A673 (cell line): ENCODE results near the gene LMOD2. TPM values are rescaled to one million over a fixed set of nuclear protein-coding genes. Genes with fewer than 3 reads are reported as not detected.

ENCODE experiments used
- BruUV-seq: library from RNA; stranded (reverse); fragments of 400-500 nt; replicated peaks from 2 replicates; lab custom pipeline; 2021; lab: Mats Ljungman, UMichigan
- CTCF ChIA-PET: fragments of 300-600 bp; sonication (Branson Sonifier 250); formaldehyde crosslinking; loops from one replicate; lab custom pipeline; 2022; ENCODE audit warnings: antibody characterized with exemption; lab: Charles Lee
- POLR2A ChIA-PET: fragments of 300-600 bp; sonication (Branson Sonifier 250); formaldehyde crosslinking; loops from one replicate; lab custom pipeline; 2022; ENCODE audit warnings: antibody characterized with exemption; ENCODE audit not compliant: low non-redundant PET; lab: Charles Lee
- DNase-seq: peaks from one replicate; pipeline ENCODE4 v3.0.0-alpha.2; 2015; ENCODE audit warnings: low spot score
- H3K27ac ChIP-seq: fragments of 200-600 bp; sonication (generic); 2 replicates; pipeline ENCODE4 v1.5.1; 2016; ENCODE audit warnings: mixed run types, low read depth, mild to moderate bottlenecking, mixed read lengths, antibody characterized with exemption, low read length; ENCODE audit not compliant: poor library complexity, severe bottlenecking
- H3K27me3 ChIP-seq: fragments of 200-600 bp; sonication (generic); replicated peaks from 2 replicates; pipeline ENCODE4 v1.6.1; 2017; ENCODE audit warnings: mixed run types, low read depth, mild to moderate bottlenecking, mixed read lengths, antibody characterized with exemption, low read length; ENCODE audit not compliant: insufficient read depth, poor library complexity
- H3K36me3 ChIP-seq: fragments of 200-600 bp; sonication (generic); 2 replicates; pipeline ENCODE4 v1.6.1; 2016; ENCODE audit warnings: mixed run types, mild to moderate bottlenecking, mixed read lengths, antibody characterized with exemption, low read length; ENCODE audit not compliant: insufficient read depth, poor library complexity, severe bottlenecking
- H3K4me1 ChIP-seq: fragments of 200-600 bp; sonication (generic); 2 replicates; pipeline ENCODE4 v1.6.1; 2017; ENCODE audit warnings: mixed run types, mild to moderate bottlenecking, mixed read lengths, antibody characterized with exemption, low read length; ENCODE audit not compliant: insufficient read depth, poor library complexity, severe bottlenecking
- H3K4me3 ChIP-seq: fragments of 200-600 bp; sonication (generic); 2 replicates; pipeline ENCODE4 v1.5.1; 2016; ENCODE audit warnings: low read depth, mixed run types, mild to moderate bottlenecking, mixed read lengths, low read length; ENCODE audit not compliant: poor library complexity, severe bottlenecking
- H3K9me3 ChIP-seq: fragments of 200-600 bp; sonication (generic); 2 replicates; pipeline ENCODE4 v1.6.1; 2016; ENCODE audit warnings: mixed run types, low read depth, mild to moderate bottlenecking, mixed read lengths, antibody characterized with exemption, low read length; ENCODE audit not compliant: poor library complexity, severe bottlenecking
- CTCF ChIP-seq: fragments of 300-800, 200-600 bp; sonication (generic); conservative IDR thresholded peaks from 2 replicates; pipeline ENCODE4 v1.5.1; 2017; ENCODE audit warnings: low read depth, mild to moderate bottlenecking, antibody characterized with exemption, low read length, moderate library complexity, mixed read lengths
- EZH2 ChIP-seq: fragments of 200-600 bp; sonication (generic); IDR thresholded peaks from 2 replicates; pipeline ENCODE4 v1.6.1; 2017; ENCODE audit warnings: borderline replicate concordance, low read depth, mild to moderate bottlenecking, mixed read lengths, antibody characterized with exemption, low read length; ENCODE audit not compliant: poor library complexity, severe bottlenecking
- intact Hi-C: fragments of 100-400 bp; cut with micrococcal nuclease; formaldehyde crosslinking; loops from one replicate; pipeline ENCODE4 v1.10.0; 2022; ENCODE audit not compliant: unreplicated experiment
- total RNA-seq: library from RNA; stranded (reverse); gene quantifications from 2 replicates; pipeline ENCODE4 v1.2.3, GENCODE V29; 2021

The LMOD2 gene
- total RNA-seq, 1 experiment from 2014 or later: not detected

- no TSS peak for BruUV-seq
- Histone ChIP-seq H3K4me3 (no peak overlapping the region), H3K27me3 (no peaks in the 10 kb centered on the region), H3K36me3 (no peaks in the 10 kb centered on the region), H3K9me3 (no peaks in the 10 kb centered on the region), H3K4me1 (no peaks in the 10 kb centered on the region), H3K27ac (no peak overlapping the region)
- intact Hi-C loops: no loop called here
- ChIA-PET POLR2A (no interaction called here), CTCF (no interaction called here)
- DNase-seq: no peak
- TF ChIP-seq EZH2: no peak
- no peak for TF ChIP-seq CTCF
These were observed 10.8 kb downstream of the LMOD2 start for GRCh38 chr7:123666492-123666891.

GRCh38 chr7:123669485-123669884 lies 13.8 kb downstream of the LMOD2 start:
- peaks cover 12% of the 10 kb centered on the region for H3K4me1 ChIP-seq
- TF ChIP-seq CTCF: no peak
- TF ChIP-seq EZH2: no peak
- H3K4me3 ChIP-seq: no peak overlapping the region
- ChIA-PET CTCF (interaction anchor here (1.4 kb wide), 1 partner anchor 13 kb away, joined by 7 read pairs; no protein-coding TSS in a partner anchor), POLR2A (no interaction called here)
- no TSS peak for BruUV-seq
- no peaks in the 10 kb centered on the region for H3K27me3 ChIP-seq
- intact Hi-C loops: no loop called here
- H3K9me3 ChIP-seq: no peaks in the 10 kb centered on the region
- DNase-seq: no peak
- H3K36me3 ChIP-seq: no peaks in the 10 kb centered on the region
- no peak overlapping the region for H3K27ac ChIP-seq

- CTCF ChIA-PET: no interaction called here
These were observed 17.6 kb downstream of the LMOD2 start for GRCh38 chr7:123673137-123673732.

More at GRCh38 chr7:123673137-123673732, 17.6 kb downstream of the LMOD2 start:
- BruUV-seq: no TSS peak
- Histone ChIP-seq H3K4me3 (no peak overlapping the region), H3K4me1 (peaks cover 24% of the 10 kb centered on the region), H3K9me3 (no peaks in the 10 kb centered on the region), H3K36me3 (no peaks in the 10 kb centered on the region), H3K27me3 (no peaks in the 10 kb centered on the region), H3K27ac (peak overlapping the region; percentile 79)
- intact Hi-C loops: no loop called here
- POLR2A ChIA-PET: no interaction called here
- TF ChIP-seq EZH2 (no peak), CTCF (no peak)
- DNase-seq: no peak
